Midbrain (tissue), 1 donor: ENCODE data around the gene SLC24A4.

ENCODE experiments used
- DNase-seq: peaks from one replicate; lab custom pipeline; 2025; lab: John Stamatoyannopoulos, UW

The SLC24A4 gene

GRCh38 chr14:92437729-92438285 is 114.8 kb downstream of the SLC24A4 start:
- no peak for DNase-seq

GRCh38 chr14:92439537-92440344 is 116.8 kb downstream of the SLC24A4 start:
- no peak for DNase-seq

- DNase-seq: no peak
Measured at GRCh38 chr14:92440345-92441003, 117.5 kb downstream of the SLC24A4 start.

GRCh38 chr14:92441751-92442504 is 119.0 kb downstream of the SLC24A4 start:
- DNase-seq: no peak

- DNase-seq: peak; percentile 27
Measured at GRCh38 chr14:92443167-92443566, 120.2 kb downstream of the SLC24A4 start.

GRCh38 chr14:92443741-92444140 is 120.8 kb downstream of the SLC24A4 start:
- no peak for DNase-seq

GRCh38 chr14:92446771-92447170 is 123.8 kb downstream of the SLC24A4 start:
- DNase-seq: no peak

- no peak for DNase-seq
Measured at GRCh38 chr14:92447416-92448197, 124.6 kb downstream of the SLC24A4 start.

GRCh38 chr14:92448786-92449185 is 125.8 kb downstream of the SLC24A4 start:
- no peak for DNase-seq

- no peak for DNase-seq
Measured at GRCh38 chr14:92449404-92450181, 126.6 kb downstream of the SLC24A4 start.

- DNase-seq: no peak
Measured at GRCh38 chr14:92450351-92451070, 127.5 kb downstream of the SLC24A4 start.

GRCh38 chr14:92451245-92451644 is 128.3 kb downstream of the SLC24A4 start:
- no peak for DNase-seq

GRCh38 chr14:92451755-92452154 is 128.8 kb downstream of the SLC24A4 start:
- DNase-seq: no peak

- no peak for DNase-seq
Measured at GRCh38 chr14:92452471-92452870, 129.5 kb downstream of the SLC24A4 start.

- DNase-seq: no peak
Measured at GRCh38 chr14:92453691-92454090, 130.7 kb downstream of the SLC24A4 start.

GRCh38 chr14:92455231-92455630 is 132.3 kb downstream of the SLC24A4 start:
- no peak for DNase-seq

- peak; percentile 31 for DNase-seq
Measured at GRCh38 chr14:92456215-92457015, 133.4 kb downstream of the SLC24A4 start.

- DNase-seq: no peak
Measured at GRCh38 chr14:92457016-92457565, 134.1 kb downstream of the SLC24A4 start.
